ENCODE measurements around the gene RGPD8. TPM values are rescaled to one million over a fixed set of nuclear protein-coding genes. Genes with fewer than 3 reads are reported as not detected.
A peak's percentile ranks its signal among the peaks of the same experiment; 100 is the strongest.
"Not testable (repeated sequence)": the region's sequence is repeated elsewhere in the genome, so short reads cannot be mapped to it uniquely, and the experiment has no call there.

RGPD8 gene
- total RNA-seq, 1 donor from 2014 or later, result 14.6 TPM

GRCh38 chr2:112437405-112437831 lies 4.0 kb upstream of the RGPD8 start:
- not testable (repeated sequence) for H3K4me3 Mint-ChIP-seq; DNase-seq (ENCODE audit: low spot score in 2 of 2, unreplicated experiment in 2 of 2); H3K36me3 Mint-ChIP-seq

DNA sequence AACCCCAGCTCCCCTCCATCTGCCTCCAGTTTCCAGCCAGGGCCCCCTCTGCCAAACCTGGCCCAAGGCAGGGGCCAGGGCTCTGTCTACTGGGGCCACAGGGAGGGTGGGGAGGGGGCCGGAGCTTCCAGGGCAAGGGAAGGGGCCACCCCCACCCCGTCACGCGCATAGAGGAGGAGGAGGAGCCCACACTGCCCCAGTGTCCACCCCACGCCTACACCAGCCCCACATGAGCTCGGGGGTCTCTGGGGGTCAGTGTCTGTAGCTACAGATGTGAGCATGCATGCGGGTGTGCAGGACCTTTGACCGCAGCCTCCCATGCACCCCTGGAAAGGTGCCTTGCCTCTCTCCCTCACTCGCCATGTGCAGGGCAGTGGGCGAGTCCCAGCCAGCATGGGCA lies 3.5 kb upstream of the RGPD8 start:
- H3K27me3 Mint-ChIP-seq (ENCODE audit: low read depth); H3K4me1 Mint-ChIP-seq; H3K36me3 Mint-ChIP-seq; H3K9me3 Mint-ChIP-seq; H3K4me3 Mint-ChIP-seq; DNase-seq (ENCODE audit: low spot score in 2 of 2, unreplicated experiment in 2 of 2); H3K27ac Mint-ChIP-seq: not testable (repeated sequence)

More at GRCh38 chr2:112437405-112437831, 4.0 kb upstream of the RGPD8 start:
- not testable (repeated sequence) for H3K27me3 Mint-ChIP-seq (ENCODE audit: low read depth); H3K27ac Mint-ChIP-seq; H3K4me1 Mint-ChIP-seq; H3K9me3 Mint-ChIP-seq

DNA sequence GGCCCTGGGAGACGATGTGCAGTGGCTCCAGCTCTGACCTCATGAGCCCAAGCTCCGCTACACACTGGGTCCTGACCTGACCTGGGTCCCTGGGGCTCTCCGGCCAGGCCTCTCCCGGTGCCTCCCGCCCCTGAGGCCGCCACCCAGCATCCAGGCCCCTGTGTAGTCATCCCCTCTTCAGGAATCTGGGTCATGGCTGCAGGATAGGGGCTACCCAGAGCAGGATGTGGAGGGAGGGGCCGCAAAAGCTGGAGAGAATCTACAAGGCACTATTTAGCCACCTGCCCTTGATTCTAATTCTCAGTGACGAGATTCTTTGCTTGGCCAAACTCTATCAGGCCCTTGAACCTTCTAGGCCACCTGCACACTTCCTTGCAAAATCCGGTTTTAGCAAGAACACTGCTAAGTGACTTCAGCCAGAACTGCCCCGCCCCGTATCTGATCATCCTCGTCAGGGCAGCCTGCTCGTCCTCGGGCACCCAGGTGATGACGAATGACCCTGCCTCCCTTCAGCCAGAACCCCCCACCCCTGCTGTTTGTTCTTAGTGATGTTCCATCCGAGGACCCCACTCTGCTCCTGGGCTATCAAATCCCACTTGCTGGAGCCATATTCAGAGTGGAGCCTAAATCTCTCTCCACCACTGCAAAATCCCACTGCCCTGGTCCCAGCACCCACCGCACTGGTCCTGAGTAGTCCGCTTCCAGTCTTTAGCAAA lies 2.4 kb upstream of the RGPD8 start:
- H3K27me3 Mint-ChIP-seq (ENCODE audit: low read depth); H3K36me3 Mint-ChIP-seq; H3K27ac Mint-ChIP-seq; H3K9me3 Mint-ChIP-seq; DNase-seq (ENCODE audit: low spot score in 2 of 2, unreplicated experiment in 2 of 2); H3K4me3 Mint-ChIP-seq; H3K4me1 Mint-ChIP-seq: not testable (repeated sequence)

- not testable (repeated sequence) for DNase-seq (ENCODE audit: low spot score in 2 of 2, unreplicated experiment in 2 of 2); H3K36me3 Mint-ChIP-seq; H3K27me3 Mint-ChIP-seq (ENCODE audit: low read depth); H3K4me1 Mint-ChIP-seq; H3K4me3 Mint-ChIP-seq; H3K9me3 Mint-ChIP-seq; H3K27ac Mint-ChIP-seq
Observed at GRCh38 chr2:112434890-112435715, 1.7 kb upstream of the RGPD8 start.

DNA sequence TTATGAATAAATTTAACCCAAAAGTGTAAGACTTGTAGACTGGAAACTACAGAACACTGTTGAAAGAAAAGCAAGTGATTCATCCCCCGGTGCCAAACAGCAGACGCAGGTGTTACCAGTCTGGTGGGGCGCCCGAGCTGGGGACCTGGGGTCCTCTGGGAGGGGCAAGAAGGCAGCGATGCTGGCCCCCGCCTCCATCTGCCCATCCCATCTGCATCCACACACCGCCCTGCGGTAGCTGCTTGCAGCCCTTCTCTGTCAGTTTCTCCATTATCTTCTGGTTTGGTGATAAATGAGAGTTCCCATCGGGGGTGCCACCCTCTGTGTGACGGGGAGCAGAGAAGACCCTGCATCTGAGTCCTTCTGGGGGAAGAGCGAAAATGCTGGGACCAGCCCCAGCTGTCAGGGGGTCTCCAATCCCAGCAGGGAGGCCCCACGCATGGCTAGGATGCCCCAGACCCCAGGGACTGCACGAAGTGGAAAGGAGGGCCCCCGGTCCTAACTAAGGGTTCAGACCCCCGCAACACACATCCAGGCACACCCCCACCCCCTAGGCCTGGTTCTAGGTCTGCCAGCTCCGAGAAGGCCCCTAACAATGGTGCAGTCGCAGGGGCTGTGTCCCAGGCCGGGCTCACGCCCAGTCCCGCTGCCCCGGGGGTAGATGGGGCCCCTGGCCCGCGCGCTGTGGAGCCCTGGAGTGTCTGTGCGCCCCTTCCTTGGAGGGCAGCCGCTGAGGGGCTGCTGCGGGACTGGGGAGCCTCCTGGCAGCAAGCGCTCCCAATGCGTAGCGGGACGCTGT lies 686 bp upstream of the RGPD8 start:
- Mint-ChIP-seq H3K36me3 (no peaks in the 10 kb centered on the region), H3K4me1 (peaks cover 3% of the 10 kb centered on the region), H3K27ac (no peak overlapping the region), H3K27me3 (ENCODE audit: low read depth) (no peaks in the 10 kb centered on the region), H3K9me3 (no peaks in the 10 kb centered on the region), H3K4me3 (no peak overlapping the region)
- no peak for DNase-seq (ENCODE audit: low spot score in 2 of 2, unreplicated experiment in 2 of 2)
- TF ChIP-seq CTCF (IDR thresholded peaks at IDR 0.05; ENCODE audit: unreplicated experiment), result no peak

- DNase-seq (ENCODE audit: low spot score in 2 of 2, unreplicated experiment in 2 of 2); H3K27ac Mint-ChIP-seq; H3K4me1 Mint-ChIP-seq; H3K27me3 Mint-ChIP-seq (ENCODE audit: low read depth); H3K36me3 Mint-ChIP-seq; H3K9me3 Mint-ChIP-seq: not testable (repeated sequence)
- peak overlapping the region; percentile 62 for H3K4me3 Mint-ChIP-seq
Observed at GRCh38 chr2:112432735-112433479, 538 bp downstream of the RGPD8 start.

- not testable (repeated sequence) for H3K27me3 Mint-ChIP-seq (ENCODE audit: low read depth); H3K4me1 Mint-ChIP-seq; H3K36me3 Mint-ChIP-seq; DNase-seq (ENCODE audit: low spot score in 2 of 2, unreplicated experiment in 2 of 2); H3K27ac Mint-ChIP-seq; H3K9me3 Mint-ChIP-seq
- H3K4me3 Mint-ChIP-seq, result peak overlapping the region; percentile 58
Observed at GRCh38 chr2:112432390-112432734, 1.1 kb downstream of the RGPD8 start.

- not testable (repeated sequence) for DNase-seq (ENCODE audit: low spot score in 2 of 2, unreplicated experiment in 2 of 2); H3K27me3 Mint-ChIP-seq (ENCODE audit: low read depth); H3K27ac Mint-ChIP-seq; H3K9me3 Mint-ChIP-seq; H3K36me3 Mint-ChIP-seq; H3K4me1 Mint-ChIP-seq
- peak overlapping the region; percentile 58 for H3K4me3 Mint-ChIP-seq
Observed at GRCh38 chr2:112431587-112432295, 1.7 kb downstream of the RGPD8 start.

GRCh38 chr2:112424553-112424952 lies 8.9 kb downstream of the RGPD8 start:
- not testable (repeated sequence) for H3K4me3 Mint-ChIP-seq

GRCh38 chr2:112416860-112417259 lies 16.6 kb downstream of the RGPD8 start:
- not testable (repeated sequence) for DNase-seq (ENCODE audit: low spot score in 2 of 2, unreplicated experiment in 2 of 2); H3K4me3 Mint-ChIP-seq; H3K9me3 Mint-ChIP-seq; H3K27me3 Mint-ChIP-seq (ENCODE audit: low read depth); H3K36me3 Mint-ChIP-seq; H3K27ac Mint-ChIP-seq; H3K4me1 Mint-ChIP-seq

More at GRCh38 chr2:112424553-112424952, 8.9 kb downstream of the RGPD8 start:
- H3K4me1 Mint-ChIP-seq; DNase-seq (ENCODE audit: low spot score in 2 of 2, unreplicated experiment in 2 of 2); H3K9me3 Mint-ChIP-seq; H3K27ac Mint-ChIP-seq; H3K36me3 Mint-ChIP-seq; H3K27me3 Mint-ChIP-seq (ENCODE audit: low read depth): not testable (repeated sequence)

DNA sequence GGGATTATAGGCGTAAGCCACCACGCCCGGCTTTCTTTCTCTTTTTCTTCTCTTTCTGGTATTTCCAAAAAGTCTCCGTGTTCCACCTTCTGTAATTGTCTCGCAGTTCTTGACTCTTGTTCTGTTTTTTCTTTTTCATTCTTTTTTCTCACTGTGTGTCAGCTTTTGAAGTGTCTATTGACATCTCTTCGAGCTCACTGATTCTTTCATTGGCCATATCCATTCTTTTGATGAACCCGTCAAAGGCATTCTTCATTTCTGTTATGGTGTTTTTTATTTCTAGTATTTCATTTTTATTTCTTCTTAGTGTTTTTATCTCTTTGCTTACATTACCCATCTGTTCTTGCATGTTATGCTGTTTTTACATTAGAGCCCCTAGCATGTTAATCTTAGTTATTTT lies 73.4 kb downstream of the RGPD8 start:
- H3K4me3 Mint-ChIP-seq; H3K27me3 Mint-ChIP-seq (ENCODE audit: low read depth); DNase-seq (ENCODE audit: low spot score in 2 of 2, unreplicated experiment in 2 of 2); H3K36me3 Mint-ChIP-seq; H3K4me1 Mint-ChIP-seq; H3K27ac Mint-ChIP-seq: not testable (repeated sequence)
- H3K9me3 Mint-ChIP-seq, result peaks cover 16% of the 10 kb centered on the region

- H3K27ac Mint-ChIP-seq; H3K27me3 Mint-ChIP-seq (ENCODE audit: low read depth); H3K4me3 Mint-ChIP-seq; H3K36me3 Mint-ChIP-seq; H3K4me1 Mint-ChIP-seq; DNase-seq (ENCODE audit: low spot score in 2 of 2, unreplicated experiment in 2 of 2): not testable (repeated sequence)
- peaks cover 11% of the 10 kb centered on the region for H3K9me3 Mint-ChIP-seq
Observed at GRCh38 chr2:112354335-112354734, 79.1 kb downstream of the RGPD8 start.

Measured in mesothelial cell of epicardium (in vitro differentiated cells).